ENCODE data around the gene ZBTB39.

GRCh38 chr12:56980941-56981530 is 25.3 kb downstream of the ZBTB39 start:
- TF ChIP-seq CTCF (IDR thresholded peaks at IDR 0.05; ENCODE audit: insufficient read depth, low read length, poor library complexity, severe bottlenecking) (no peak), EZH2phosphoT487 (conservative IDR thresholded peaks at IDR 0.05; ENCODE audit: low read length) (no peak)
